ENCODE data around the gene RANBP1. TPM values are rescaled to one million over a fixed set of nuclear protein-coding genes. Genes with fewer than 3 reads are reported as not detected.

Gene RANBP1
- total RNA-seq, 1 experiment from 2014 or later: 195 TPM

GRCh38 chr22:20175597-20175900 is 59.6 kb downstream of the RANBP1 start:
- Mint-ChIP-seq H3K27ac (ENCODE audit: low read depth, unreplicated experiment) (no peak overlapping the region), H3K36me3 (ENCODE audit: insufficient read depth, unreplicated experiment) (no peaks in the 10 kb centered on the region), H3K4me3 (ENCODE audit: unreplicated experiment) (no peak overlapping the region), H3K4me1 (ENCODE audit: insufficient read depth, unreplicated experiment) (no peaks in the 10 kb centered on the region), H3K27me3 (ENCODE audit: insufficient read depth, unreplicated experiment) (peaks cover 11% of the 10 kb centered on the region), H3K9me3 (ENCODE audit: unreplicated experiment) (no peaks in the 10 kb centered on the region)
- no peak for TF ChIP-seq CTCF (IDR thresholded peaks at IDR 0.05; ENCODE audit: unreplicated experiment)
- intact Hi-C loops (cut with micrococcal nuclease): no loop called here
- ChIA-PET POLR2A (no interaction called here), CTCF (interaction anchor here (0.6 kb wide), 1 partner anchor 220 kb away, joined by 4 read pairs; no protein-coding TSS in a partner anchor)
- DNase-seq (ENCODE audit: unreplicated experiment): no peak
- no TSS peak for BruUV-seq (replicated peaks)

GRCh38 chr22:20176421-20177085 is 60.6 kb downstream of the RANBP1 start:
- ChIA-PET POLR2A (no interaction called here), CTCF (interaction anchor here (0.7 kb wide), 1 partner anchor 108 kb away, joined by 3 read pairs; no protein-coding TSS in a partner anchor)
- Mint-ChIP-seq H3K9me3 (ENCODE audit: unreplicated experiment) (no peaks in the 10 kb centered on the region), H3K36me3 (ENCODE audit: insufficient read depth, unreplicated experiment) (no peaks in the 10 kb centered on the region), H3K27ac (ENCODE audit: low read depth, unreplicated experiment) (no peak overlapping the region), H3K4me1 (ENCODE audit: insufficient read depth, unreplicated experiment) (no peaks in the 10 kb centered on the region), H3K27me3 (ENCODE audit: insufficient read depth, unreplicated experiment) (peaks cover 11% of the 10 kb centered on the region), H3K4me3 (ENCODE audit: unreplicated experiment) (no peak overlapping the region)
- no peak for DNase-seq (ENCODE audit: unreplicated experiment)
- intact Hi-C loops (cut with micrococcal nuclease): no loop called here
- no TSS peak for BruUV-seq (replicated peaks)
- TF ChIP-seq CTCF (IDR thresholded peaks at IDR 0.05; ENCODE audit: unreplicated experiment): no peak

Small RNAs within 50 kb of the gene (microRNA-seq; reads per million reads assigned to microRNA genes)
- gene MIR6816: 1.1 reads per million

Other genes starting within 250 kb of the RANBP1 start
- 196 and 208 TPM in 2 replicates for gene COMT, start 174.3 kb upstream of the RANBP1 start, total RNA-seq (2022)
- gene TXNRD2, start 174.3 kb upstream of the RANBP1 start, total RNA-seq (2022): 28.7 and 39.9 TPM in 2 replicates
- 7.5 and 11.8 TPM in 2 replicates for gene ARVCF, start 99.3 kb upstream of the RANBP1 start, total RNA-seq (2022)
- 13.9 and 16.0 TPM in 2 replicates for gene TANGO2, start 95.0 kb upstream of the RANBP1 start, total RNA-seq (2022)
- gene DGCR8, start 35.9 kb upstream of the RANBP1 start, total RNA-seq (2022): 40.8 and 49.1 TPM in 2 replicates
- 39.0 and 47.1 TPM in 2 replicates for gene TRMT2A, start 1.1 kb downstream of the RANBP1 start, total RNA-seq (2022)
- 43.6 and 44.8 TPM in 2 replicates for gene ZDHHC8, start 15.7 kb downstream of the RANBP1 start, total RNA-seq (2022)
- 0.70 and 0.93 TPM in 2 replicates for gene CCDC188, start 35.0 kb downstream of the RANBP1 start, total RNA-seq (2022)
- 2.7 and 3.7 TPM in 2 replicates for gene RTN4R, start 152.2 kb downstream of the RANBP1 start, total RNA-seq (2022)
- gene DGCR6L, start 204.0 kb downstream of the RANBP1 start, total RNA-seq (2022): 33.3 and 36.4 TPM in 2 replicates